ENCODE measurements around the gene HMGN2. TPM values are rescaled to one million over a fixed set of nuclear protein-coding genes. Genes with fewer than 3 reads are reported as not detected.

Gene HMGN2
- total RNA-seq, 2 experiments from 2014 or later: 1,241 to 1,307 TPM

DNA sequence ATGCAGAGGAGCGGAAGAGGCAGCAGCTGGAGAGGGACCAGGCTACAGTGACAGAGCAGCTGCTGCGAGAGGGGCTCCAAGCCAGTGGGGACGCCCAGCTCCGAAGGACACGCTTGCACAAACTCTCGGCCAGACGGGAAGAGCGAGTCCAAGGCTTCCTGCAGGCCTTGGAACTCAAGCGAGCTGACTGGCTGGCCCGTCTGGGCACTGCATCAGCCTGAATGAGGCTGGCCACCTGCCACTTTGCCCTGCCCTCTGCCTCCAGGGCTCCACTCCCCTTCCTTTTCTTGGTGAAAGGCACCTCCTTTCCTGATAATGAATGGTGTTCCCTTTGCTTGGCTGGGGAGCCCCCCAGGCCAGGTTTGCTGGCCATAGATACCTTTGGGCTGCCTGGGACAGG, 3.3 kb upstream of the HMGN2 start:
- H3K27me3 Mint-ChIP-seq: no peaks in the 10 kb centered on the region
- no peak overlapping the region for H3K27ac Mint-ChIP-seq
- DNase-seq: no peak
- POLR2A ChIA-PET: interaction anchor here (1.7 kb wide), 1 partner anchor 37 kb away, joined by 6 read pairs; the partner anchor contains the start of gene DHDDS
- CTCF ChIA-PET: interaction anchor here (1.1 to 1.5 kb wide), 2 partner anchors 8 to 23 kb away, joined by 3 read pairs; no protein-coding TSS in a partner anchor
- H3K36me3 Mint-ChIP-seq (ENCODE audit: low read depth): peaks cover 55% of the 10 kb centered on the region
- H3K4me3 Mint-ChIP-seq: no peak overlapping the region
- no peaks in the 10 kb centered on the region for H3K9me3 Mint-ChIP-seq
- H3K4me1 Mint-ChIP-seq: peaks cover 30% of the 10 kb centered on the region

DNA sequence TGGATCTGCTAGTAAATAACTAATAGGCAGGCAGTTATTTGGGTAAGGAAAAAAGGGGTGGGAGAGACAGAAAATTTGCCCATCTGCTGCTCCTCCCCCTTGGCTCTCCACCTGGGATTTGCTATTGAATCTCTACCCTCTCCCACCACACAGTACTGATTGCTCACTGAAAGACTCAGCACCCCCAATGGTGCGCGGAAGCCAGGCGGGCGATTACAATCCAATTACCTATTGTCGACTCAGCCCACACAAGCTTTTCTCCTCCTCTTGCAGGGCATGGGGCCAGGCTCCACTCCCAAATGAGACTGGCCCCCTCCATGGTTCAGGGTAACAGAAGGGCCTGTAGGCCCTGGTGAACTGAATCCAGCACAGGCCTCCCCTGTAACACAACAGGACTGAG, 2.7 kb upstream of the HMGN2 start:
- no peaks in the 10 kb centered on the region for H3K27me3 Mint-ChIP-seq
- H3K4me1 Mint-ChIP-seq: peaks cover 36% of the 10 kb centered on the region
- ChIA-PET POLR2A (interaction anchor here (1.7 kb wide), 1 partner anchor 37 kb away, joined by 6 read pairs; the partner anchor contains the start of gene DHDDS), CTCF (interaction anchor here (0.6 to 1.5 kb wide), 8 partner anchors 7 to 340 kb away, joined by 3 to 6 read pairs (median 3); no protein-coding TSS in a partner anchor)
- H3K36me3 Mint-ChIP-seq (ENCODE audit: low read depth): peaks cover 57% of the 10 kb centered on the region
- H3K9me3 Mint-ChIP-seq: no peaks in the 10 kb centered on the region
- H3K27ac Mint-ChIP-seq: no peak overlapping the region
- DNase-seq: no peak
- no peak overlapping the region for H3K4me3 Mint-ChIP-seq

DNA sequence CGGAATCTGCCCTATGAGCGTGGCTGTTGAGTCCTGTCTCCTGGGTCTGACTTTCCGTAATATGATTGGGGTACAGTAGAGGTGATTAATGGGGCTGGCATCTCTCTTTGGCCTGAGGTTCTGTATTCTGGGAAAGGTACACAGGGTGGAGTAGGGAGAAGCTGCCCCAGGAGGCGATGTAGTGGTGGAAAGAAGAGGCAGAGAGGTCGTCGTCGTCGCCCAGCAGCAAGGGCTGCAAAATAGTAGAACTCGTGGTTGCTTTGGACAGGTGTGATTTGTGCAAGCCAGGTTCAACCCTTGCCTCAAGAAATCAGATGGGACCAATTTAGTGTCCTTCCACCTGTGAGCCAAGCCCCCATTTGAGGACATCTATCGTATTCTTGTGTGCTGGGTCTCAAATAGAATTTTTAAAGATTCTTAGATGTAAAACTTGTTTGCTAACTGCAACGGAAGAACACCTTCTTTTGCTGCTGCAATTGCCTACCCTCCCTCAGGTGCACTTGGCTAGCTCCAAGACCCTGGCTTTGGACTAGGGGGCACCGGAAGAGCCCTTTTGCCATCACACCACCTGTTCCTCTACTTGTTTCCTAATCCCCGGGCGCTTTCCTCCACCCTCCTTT, 1.3 kb upstream of the HMGN2 start:
- Mint-ChIP-seq H3K4me3 (peak overlapping the region; percentile 96), H3K4me1 (peaks cover 44% of the 10 kb centered on the region), H3K36me3 (ENCODE audit: low read depth) (peaks cover 52% of the 10 kb centered on the region), H3K9me3 (no peaks in the 10 kb centered on the region), H3K27me3 (no peaks in the 10 kb centered on the region), H3K27ac (peak overlapping the region; percentile 99)
- POLR2A ChIA-PET: interaction anchor here (1.0 to 1.1 kb wide), 2 partner anchors 39 to 332 kb away, joined by 3 to 5 read pairs; partner anchors contain the start of gene DHDDS
- CTCF ChIA-PET: interaction anchor here (0.6 to 1.5 kb wide), 10 partner anchors 11 to 380 kb away, joined by 3 to 4 read pairs (median 3); partner anchors contain the start of genes CEP85 and DHDDS
- DNase-seq: no peak

DNA sequence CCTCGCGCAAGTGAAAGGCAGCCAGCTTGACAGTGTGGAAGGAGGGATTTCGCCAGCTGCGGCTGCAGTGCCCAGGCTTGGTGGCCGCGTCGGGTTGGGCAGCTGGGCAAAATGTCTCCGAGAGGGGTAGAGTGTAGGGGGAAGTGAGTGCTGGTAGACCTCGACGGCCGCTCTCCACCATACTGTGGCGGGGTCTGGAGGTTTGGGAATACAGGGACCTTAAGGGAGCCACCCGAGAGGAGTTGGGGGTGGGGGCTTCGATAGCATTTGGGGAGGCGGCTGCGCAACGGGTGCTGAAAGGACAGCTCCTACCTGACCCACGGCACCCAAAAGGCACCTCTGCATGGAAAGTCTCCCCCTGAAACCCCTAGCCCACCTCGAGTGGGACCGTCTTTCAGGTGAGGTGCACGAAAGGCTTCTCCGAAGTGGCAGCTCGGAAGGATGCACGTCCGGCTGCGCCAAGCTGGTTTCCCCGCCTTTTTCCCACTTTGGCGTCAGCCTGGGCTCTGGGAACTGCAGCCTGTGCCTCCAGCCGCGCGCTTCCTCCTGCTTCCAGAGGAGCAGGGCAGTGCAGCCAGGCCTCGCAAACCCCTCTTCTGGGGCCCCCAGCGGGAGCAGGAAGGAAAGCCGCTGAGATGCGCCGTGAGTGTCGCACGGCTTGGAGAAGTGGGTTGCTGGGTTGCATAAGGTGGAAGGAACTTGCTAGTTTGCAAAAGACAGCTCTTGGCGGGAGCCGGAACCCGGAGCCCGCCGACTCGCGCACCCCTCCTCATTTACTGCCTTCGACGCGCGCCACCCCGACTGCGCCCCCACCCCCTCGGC, 531 bp upstream of the HMGN2 start:
- POLR2A ChIA-PET: interaction anchor here (0.6 to 1.1 kb wide), 2 partner anchors 40 to 315 kb away, joined by 3 to 5 read pairs; partner anchors contain the start of gene DHDDS
- Mint-ChIP-seq H3K4me1 (peaks cover 49% of the 10 kb centered on the region), H3K36me3 (ENCODE audit: low read depth) (peaks cover 57% of the 10 kb centered on the region), H3K4me3 (peak overlapping the region; percentile 96), H3K27me3 (no peaks in the 10 kb centered on the region), H3K9me3 (no peaks in the 10 kb centered on the region), H3K27ac (peak overlapping the region; percentile 99)
- DNase-seq: peak; percentile 58
- CTCF ChIA-PET: interaction anchor here (0.9 to 1.7 kb wide), 5 partner anchors 11 to 54 kb away, joined by 3 to 9 read pairs (median 4); partner anchors contain the start of gene DHDDS

DNA sequence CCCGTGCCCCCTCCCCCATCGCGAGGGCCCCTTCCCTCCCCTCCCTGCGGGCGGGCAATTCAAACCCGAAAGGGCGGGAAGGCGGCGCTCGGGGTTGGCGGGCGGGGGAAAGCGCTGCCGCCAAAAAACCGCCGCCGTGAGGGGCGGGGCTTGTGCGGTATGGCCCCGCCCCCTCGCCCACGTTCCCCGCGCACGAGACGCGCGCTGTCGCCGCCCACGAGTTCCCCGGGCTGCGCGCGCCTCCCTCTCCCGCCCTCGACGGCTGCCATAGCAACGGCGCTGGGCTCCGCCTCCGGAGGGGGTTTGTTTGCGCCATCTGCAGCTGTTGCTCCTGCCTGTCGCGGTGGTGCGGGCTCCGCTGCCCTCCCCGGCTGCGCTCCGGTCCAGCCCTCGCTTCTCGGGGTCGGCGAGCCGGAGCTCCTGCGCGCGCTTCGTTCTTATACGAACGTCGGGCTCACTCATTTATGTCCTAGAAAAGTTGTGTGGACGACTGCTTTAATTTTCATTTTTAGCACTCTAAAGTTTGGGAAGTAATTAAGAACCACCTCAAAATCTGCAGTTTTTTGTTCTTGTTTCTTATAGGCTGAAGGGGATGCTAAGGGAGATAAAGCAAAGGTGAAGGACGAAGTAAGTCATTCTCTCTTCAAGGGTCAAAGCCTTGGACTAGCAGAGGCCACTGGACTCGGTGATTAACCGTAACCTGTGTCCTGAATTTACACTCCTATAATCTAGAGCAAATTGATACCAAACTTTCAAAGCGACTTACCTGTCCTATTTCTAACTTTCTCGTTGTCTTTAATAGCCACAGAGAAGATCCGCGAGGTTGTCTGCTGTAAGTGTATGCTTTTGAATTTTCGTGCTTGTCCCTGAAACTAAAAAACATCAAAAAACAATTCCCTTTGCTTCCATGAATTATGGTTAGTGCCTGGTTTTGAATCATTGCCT, 933 bp downstream of the HMGN2 start:
- Mint-ChIP-seq H3K27ac (peak overlapping the region; percentile 78), H3K9me3 (no peaks in the 10 kb centered on the region), H3K27me3 (no peaks in the 10 kb centered on the region), H3K36me3 (ENCODE audit: low read depth) (peaks cover 65% of the 10 kb centered on the region), H3K4me1 (peaks cover 56% of the 10 kb centered on the region), H3K4me3 (peak overlapping the region; percentile 88)
- peak; percentile 96 for DNase-seq
- CTCF ChIA-PET: interaction anchor here (1.0 to 1.7 kb wide), 3 partner anchors 27 to 114 kb away, joined by 3 to 9 read pairs (median 7); no protein-coding TSS in a partner anchor
- POLR2A ChIA-PET: no interaction called here

DNA sequence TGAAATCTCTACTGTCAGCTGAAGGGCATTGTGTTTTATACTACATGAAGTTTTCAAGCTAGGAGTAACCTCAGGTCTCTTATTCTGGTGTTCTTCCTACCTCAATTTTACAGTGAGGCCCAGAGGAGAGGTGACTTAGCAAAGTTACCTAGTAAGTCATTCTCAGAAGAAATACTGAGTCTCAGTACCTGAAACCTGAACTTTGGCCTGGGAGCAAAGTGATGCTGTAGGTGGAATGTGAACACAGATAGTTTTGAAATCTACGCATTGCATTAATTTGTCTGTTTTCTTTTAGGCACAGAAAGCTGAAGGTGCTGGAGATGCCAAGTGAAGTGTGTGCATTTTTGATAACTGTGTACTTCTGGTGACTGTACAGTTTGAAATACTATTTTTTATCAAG, 2.6 kb downstream of the HMGN2 start:
- CTCF ChIA-PET: interaction anchor here (1.4 kb wide), 1 partner anchor 15 kb away, joined by 4 read pairs; no protein-coding TSS in a partner anchor
- Mint-ChIP-seq H3K27ac (peak overlapping the region; percentile 25), H3K9me3 (no peaks in the 10 kb centered on the region), H3K4me3 (peak overlapping the region; percentile 88), H3K4me1 (peaks cover 54% of the 10 kb centered on the region), H3K27me3 (no peaks in the 10 kb centered on the region), H3K36me3 (ENCODE audit: low read depth) (peaks cover 61% of the 10 kb centered on the region)
- POLR2A ChIA-PET: no interaction called here
- DNase-seq: no peak

DNA sequence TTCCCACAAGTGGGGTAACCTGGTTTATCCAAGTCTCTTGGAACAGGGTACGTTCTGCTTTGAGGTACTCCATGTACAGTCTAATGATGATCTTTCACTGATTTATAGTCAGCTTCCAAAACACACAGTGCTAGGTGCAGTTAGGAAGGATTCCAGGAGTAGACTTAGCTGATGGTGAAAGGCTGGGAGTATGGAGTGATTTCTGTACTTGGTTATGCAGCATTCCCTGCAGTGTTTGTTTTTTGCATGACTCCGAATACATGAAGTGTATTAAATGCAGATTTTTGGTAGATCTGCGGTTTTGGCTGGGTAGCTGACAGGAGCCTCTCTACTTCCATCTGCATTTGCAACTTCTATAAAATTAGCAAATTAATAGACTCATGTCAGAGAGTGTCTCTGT, 3.7 kb downstream of the HMGN2 start:
- DNase-seq: no peak
- Mint-ChIP-seq H3K9me3 (no peaks in the 10 kb centered on the region), H3K27ac (no peak overlapping the region), H3K4me3 (no peak overlapping the region), H3K27me3 (no peaks in the 10 kb centered on the region), H3K36me3 (ENCODE audit: low read depth) (peaks cover 58% of the 10 kb centered on the region), H3K4me1 (peaks cover 42% of the 10 kb centered on the region)
- ChIA-PET POLR2A (no interaction called here), CTCF (interaction anchor here (0.6 to 1.4 kb wide), 2 partner anchors 14 to 748 kb away, joined by 3 to 4 read pairs; no protein-coding TSS in a partner anchor)

DNA sequence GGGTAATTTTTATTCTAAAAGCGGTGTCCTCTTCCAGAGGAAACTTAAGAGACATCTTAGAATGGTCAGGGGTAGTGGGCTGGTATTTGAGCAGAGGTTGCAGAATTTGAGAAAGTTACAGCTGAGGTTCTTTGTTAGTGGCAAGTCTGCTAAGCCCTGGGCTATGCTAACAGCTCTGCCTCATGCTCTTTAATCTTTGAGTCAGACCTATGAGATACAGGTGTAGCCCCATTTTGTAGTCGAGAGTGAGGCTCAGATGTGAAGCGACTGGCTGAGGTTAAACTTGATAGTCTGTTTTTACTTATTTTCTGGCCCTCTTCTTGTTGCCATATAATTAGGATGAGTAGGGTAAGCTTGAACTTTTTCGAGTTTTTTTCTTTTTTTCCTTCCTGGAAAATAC, 4.7 kb downstream of the HMGN2 start:
- peaks cover 56% of the 10 kb centered on the region for H3K36me3 Mint-ChIP-seq (ENCODE audit: low read depth)
- CTCF ChIA-PET: interaction anchor here (1.2 kb wide), 1 partner anchor 23 kb away, joined by 3 read pairs; no protein-coding TSS in a partner anchor
- peaks cover 35% of the 10 kb centered on the region for H3K4me1 Mint-ChIP-seq
- H3K4me3 Mint-ChIP-seq: no peak overlapping the region
- no peaks in the 10 kb centered on the region for H3K27me3 Mint-ChIP-seq
- no peaks in the 10 kb centered on the region for H3K9me3 Mint-ChIP-seq
- POLR2A ChIA-PET: no interaction called here
- DNase-seq: no peak
- H3K27ac Mint-ChIP-seq: peak overlapping the region; percentile 14

DNA sequence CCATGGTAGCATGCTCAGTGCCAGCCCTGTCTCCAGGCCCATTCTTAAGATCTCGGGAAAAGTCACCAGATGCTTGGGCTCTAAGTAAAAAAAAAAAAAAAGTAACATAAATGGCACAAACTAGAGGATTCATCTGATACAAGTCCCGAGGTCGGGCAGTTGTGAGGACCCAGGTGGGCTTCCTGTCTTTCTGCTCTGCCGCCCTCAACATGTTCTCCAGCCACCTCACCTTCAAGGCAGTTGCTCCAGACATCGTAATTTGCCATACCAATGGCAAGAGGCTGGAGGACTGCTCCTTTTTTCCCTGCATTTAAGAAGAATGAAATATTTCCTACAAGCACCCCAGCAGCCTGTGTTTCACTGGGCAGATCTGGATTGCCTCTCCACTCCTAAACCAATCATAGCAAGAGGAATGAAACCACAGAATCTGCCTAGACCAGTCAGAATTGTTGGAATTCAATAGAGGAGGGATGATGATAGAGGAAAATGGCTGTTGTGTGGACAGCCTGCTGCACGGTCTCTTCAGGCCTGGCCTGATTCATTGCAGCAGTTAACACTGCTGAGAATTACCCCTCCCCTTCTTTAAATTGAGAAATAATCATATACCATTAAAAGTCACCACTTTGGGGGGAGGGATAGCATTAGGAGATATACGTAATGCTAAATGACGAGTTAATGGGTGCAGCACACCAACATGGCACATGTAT, 5.4 kb downstream of the HMGN2 start:
- no peak overlapping the region for H3K4me3 Mint-ChIP-seq
- no peaks in the 10 kb centered on the region for H3K27me3 Mint-ChIP-seq
- peaks cover 35% of the 10 kb centered on the region for H3K4me1 Mint-ChIP-seq
- no peak for DNase-seq
- no peaks in the 10 kb centered on the region for H3K9me3 Mint-ChIP-seq
- ChIA-PET CTCF (interaction anchor here (1.2 kb wide), 1 partner anchor 23 kb away, joined by 3 read pairs; no protein-coding TSS in a partner anchor), POLR2A (no interaction called here)
- peaks cover 56% of the 10 kb centered on the region for H3K36me3 Mint-ChIP-seq (ENCODE audit: low read depth)
- no peak overlapping the region for H3K27ac Mint-ChIP-seq

DNA sequence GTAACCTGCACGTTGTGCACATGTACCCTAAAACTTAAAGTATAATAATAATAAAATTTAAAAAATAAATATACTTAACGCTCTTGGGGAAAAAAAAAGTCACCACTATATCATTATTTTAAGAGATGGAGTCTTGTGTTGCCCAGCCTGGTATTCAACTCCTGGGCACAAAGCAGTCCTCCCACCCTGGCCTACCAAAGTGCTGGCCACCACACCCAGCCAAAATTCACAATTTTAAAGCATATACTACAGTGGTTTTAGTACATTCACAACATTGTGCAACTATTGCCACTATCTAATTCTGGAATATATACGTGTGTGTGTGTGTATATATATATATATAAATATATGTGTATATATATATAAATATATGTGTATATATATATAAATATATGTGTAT, 5.9 kb downstream of the HMGN2 start:
- Mint-ChIP-seq H3K27me3 (no peaks in the 10 kb centered on the region), H3K4me1 (peaks cover 33% of the 10 kb centered on the region), H3K36me3 (ENCODE audit: low read depth) (peaks cover 54% of the 10 kb centered on the region), H3K27ac (no peak overlapping the region), H3K9me3 (no peaks in the 10 kb centered on the region), H3K4me3 (no peak overlapping the region)
- CTCF ChIA-PET: interaction anchor here (0.6 kb wide), 1 partner anchor 505 kb away, joined by 3 read pairs; no protein-coding TSS in a partner anchor
- POLR2A ChIA-PET: no interaction called here
- no peak for DNase-seq

DNA sequence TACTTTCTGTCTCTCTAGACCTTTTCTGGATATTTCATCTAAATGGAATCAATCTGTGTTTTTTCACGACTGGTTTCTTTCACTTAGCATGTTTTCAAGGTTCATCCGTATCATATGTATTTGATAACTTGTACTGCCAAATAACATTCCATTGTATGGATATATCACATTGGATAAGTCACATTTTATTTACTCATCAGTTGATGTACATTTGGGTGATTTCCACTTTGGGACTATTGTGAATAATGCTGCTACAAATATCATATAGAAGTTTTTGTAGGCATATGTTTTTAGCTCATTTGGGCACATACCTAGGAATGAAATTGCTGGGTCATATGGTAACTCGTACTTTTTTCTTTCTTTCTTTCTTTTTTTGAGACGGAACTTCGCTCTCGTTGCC, 6.7 kb downstream of the HMGN2 start:
- H3K4me1 Mint-ChIP-seq: peaks cover 26% of the 10 kb centered on the region
- no peak overlapping the region for H3K4me3 Mint-ChIP-seq
- no peaks in the 10 kb centered on the region for H3K27me3 Mint-ChIP-seq
- DNase-seq: no peak
- H3K9me3 Mint-ChIP-seq: no peaks in the 10 kb centered on the region
- ChIA-PET CTCF (no interaction called here), POLR2A (no interaction called here)
- peaks cover 46% of the 10 kb centered on the region for H3K36me3 Mint-ChIP-seq (ENCODE audit: low read depth)
- H3K27ac Mint-ChIP-seq: no peak overlapping the region

All from activated CD4-positive, alpha-beta T cell treated with anti-CD3 and anti-CD28 coated beads, Interleukin-2, amount 10 ng/mL, durations not matched to agents 7 days and 5 days (primary cell).